NB4 (cell line): ENCODE results near the gene MTHFD1L.

Experiments
- MYC ChIP-seq: IDR thresholded peaks from 2 replicates; pipeline ENCODE4 v1.6.1; 2011; ENCODE audit warnings: low read depth, low read length
- POLR2A ChIP-seq: IDR thresholded peaks from 2 replicates; pipeline ENCODE4 v1.6.1; 2011; ENCODE audit warnings: mild to moderate bottlenecking; ENCODE audit not compliant: insufficient read length; ENCODE audit errors: extremely low read depth
- TF ChIP-seq, protein P1 (sequence below): IDR thresholded peaks from one replicate; pipeline ENCODE4 v1.5.1; 2012; ENCODE audit warnings: low read depth, low read length
- TF ChIP-seq, protein P2 (sequence below): IDR thresholded peaks from 2 replicates; pipeline ENCODE4 v1.6.1; 2011; ENCODE audit warnings: low read depth, low read length

DNA sequence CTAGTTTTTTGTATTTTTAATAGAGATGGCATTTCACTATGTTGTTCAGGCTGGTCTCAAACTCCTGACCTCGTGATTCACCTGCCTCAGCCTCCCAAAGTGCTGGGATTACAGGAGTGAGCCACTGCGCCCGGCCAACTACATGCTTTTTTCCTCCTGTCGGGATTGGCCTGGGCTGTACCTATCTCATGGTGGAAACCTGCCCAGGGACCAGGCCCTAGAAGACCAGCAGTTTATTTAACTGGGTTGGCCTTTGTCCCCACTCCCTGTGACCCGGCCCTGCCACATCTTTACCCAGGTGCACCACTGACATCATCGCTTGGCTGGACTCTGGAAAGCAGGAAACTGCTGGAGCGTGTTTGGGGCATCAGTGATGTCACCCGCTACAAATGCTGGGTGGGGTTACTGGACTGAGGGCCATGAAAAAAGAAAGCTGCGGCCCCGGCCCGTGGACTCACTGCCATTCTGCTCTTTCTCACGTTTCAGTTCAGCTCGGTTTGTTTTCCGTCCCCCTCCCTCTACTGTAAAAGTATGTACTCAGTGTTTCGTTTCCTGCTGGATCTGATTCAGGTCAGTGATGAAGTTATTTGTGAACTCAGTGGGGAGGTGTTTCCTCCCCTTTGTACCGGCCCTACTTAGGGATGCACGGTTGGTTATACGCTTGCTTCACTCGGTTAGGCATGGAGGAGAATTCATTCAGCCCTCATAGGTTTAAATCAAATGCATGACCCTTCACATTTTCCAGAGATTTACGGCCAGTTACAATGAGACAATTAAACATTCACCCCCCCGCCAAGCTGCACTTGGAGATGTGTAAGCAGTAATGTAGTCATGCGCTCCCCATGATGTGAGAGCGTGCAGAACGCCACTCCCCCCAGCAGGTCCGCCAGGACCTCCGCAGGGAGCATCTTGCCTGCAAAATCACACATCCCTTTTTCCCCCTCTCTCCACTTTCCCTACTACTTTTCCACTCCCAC lies 179.3 kb downstream of the MTHFD1L start:
- TF ChIP-seq, protein P1, sequence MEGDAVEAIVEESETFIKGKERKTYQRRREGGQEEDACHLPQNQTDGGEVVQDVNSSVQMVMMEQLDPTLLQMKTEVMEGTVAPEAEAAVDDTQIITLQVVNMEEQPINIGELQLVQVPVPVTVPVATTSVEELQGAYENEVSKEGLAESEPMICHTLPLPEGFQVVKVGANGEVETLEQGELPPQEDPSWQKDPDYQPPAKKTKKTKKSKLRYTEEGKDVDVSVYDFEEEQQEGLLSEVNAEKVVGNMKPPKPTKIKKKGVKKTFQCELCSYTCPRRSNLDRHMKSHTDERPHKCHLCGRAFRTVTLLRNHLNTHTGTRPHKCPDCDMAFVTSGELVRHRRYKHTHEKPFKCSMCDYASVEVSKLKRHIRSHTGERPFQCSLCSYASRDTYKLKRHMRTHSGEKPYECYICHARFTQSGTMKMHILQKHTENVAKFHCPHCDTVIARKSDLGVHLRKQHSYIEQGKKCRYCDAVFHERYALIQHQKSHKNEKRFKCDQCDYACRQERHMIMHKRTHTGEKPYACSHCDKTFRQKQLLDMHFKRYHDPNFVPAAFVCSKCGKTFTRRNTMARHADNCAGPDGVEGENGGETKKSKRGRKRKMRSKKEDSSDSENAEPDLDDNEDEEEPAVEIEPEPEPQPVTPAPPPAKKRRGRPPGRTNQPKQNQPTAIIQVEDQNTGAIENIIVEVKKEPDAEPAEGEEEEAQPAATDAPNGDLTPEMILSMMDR = no peak
- TF ChIP-seq POLR2A = no peak
- TF ChIP-seq, protein P2, sequence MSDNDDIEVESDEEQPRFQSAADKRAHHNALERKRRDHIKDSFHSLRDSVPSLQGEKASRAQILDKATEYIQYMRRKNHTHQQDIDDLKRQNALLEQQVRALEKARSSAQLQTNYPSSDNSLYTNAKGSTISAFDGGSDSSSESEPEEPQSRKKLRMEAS = no peak
- no peak for TF ChIP-seq MYC
